GM12878 (cell line): ENCODE measurements around the gene DMBX1.

Experiments
- YY1 ChIP-seq: IDR thresholded peaks from 2 replicates; pipeline ENCODE4 v1.6.1; 2011; ENCODE audit warnings: low read depth, mild to moderate bottlenecking, low read length
- TF ChIP-seq, protein P1 (sequence below): fragments of 450-650 bp; IDR thresholded peaks from 2 replicates; pipeline ENCODE4 v1.6.1; 2017; ENCODE audit warnings: antibody characterized with exemption, mild to moderate bottlenecking, moderate library complexity

DNA sequence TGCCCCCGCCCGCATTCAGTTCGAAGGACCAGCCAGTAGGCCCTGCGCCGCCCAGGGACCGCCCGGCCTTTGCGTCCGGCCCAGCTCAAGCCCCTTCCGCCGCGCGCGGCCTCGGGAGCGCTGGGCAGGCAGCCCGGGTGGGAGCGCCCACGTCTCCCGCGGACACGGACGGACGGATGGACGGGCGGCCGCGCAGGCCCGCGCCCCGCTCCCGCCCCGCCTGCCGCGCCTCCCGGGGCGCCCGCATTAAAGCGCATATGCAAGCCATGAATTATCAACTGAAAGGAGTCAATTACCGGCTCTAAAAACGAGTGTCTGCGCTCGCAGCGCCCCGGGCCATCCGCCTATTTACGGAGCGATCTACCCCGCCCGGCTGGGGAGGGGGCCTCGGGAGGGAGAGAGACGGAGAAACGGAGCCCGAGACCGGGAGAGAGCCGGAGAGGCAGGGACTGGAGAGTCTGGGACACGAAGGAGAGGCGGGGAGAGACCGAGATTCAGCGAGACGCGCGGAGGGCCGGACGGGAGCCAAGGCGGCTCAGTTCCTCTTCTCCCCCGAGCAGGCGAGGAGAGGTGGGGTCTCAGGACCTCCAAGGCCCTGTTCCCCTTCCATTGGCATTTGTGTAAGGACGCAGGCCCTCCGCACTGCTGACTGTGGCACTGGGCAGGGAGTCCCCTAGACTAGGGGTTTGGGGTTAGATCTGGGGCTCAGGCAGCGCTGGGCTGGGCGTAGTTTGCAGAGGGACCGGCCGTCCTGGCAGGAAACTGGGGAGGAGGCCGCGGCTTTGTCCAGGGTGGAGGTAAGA lies 41.3 kb upstream of the DMBX1 start:
- no peak for TF ChIP-seq YY1
- TF ChIP-seq, protein P1, sequence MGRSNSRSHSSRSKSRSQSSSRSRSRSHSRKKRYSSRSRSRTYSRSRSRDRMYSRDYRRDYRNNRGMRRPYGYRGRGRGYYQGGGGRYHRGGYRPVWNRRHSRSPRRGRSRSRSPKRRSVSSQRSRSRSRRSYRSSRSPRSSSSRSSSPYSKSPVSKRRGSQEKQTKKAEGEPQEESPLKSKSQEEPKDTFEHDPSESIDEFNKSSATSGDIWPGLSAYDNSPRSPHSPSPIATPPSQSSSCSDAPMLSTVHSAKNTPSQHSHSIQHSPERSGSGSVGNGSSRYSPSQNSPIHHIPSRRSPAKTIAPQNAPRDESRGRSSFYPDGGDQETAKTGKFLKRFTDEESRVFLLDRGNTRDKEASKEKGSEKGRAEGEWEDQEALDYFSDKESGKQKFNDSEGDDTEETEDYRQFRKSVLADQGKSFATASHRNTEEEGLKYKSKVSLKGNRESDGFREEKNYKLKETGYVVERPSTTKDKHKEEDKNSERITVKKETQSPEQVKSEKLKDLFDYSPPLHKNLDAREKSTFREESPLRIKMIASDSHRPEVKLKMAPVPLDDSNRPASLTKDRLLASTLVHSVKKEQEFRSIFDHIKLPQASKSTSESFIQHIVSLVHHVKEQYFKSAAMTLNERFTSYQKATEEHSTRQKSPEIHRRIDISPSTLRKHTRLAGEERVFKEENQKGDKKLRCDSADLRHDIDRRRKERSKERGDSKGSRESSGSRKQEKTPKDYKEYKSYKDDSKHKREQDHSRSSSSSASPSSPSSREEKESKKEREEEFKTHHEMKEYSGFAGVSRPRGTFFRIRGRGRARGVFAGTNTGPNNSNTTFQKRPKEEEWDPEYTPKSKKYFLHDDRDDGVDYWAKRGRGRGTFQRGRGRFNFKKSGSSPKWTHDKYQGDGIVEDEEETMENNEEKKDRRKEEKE: no peak
